Caco-2 (cell line): ENCODE data around the gene GNG14. TPM values are rescaled to one million over a fixed set of nuclear protein-coding genes. Genes with fewer than 3 reads are reported as not detected.
A peak's percentile ranks its signal among the peaks of the same experiment; 100 is the strongest.

ENCODE experiments used
- BruUV-seq: library from RNA; stranded (reverse); fragments of 400-500 nt; replicated peaks from 2 replicates; lab custom pipeline; 2021; lab: Mats Ljungman, UMichigan
- CTCF ChIA-PET: fragments of 300-600 bp; sonication (Branson Sonifier 250); formaldehyde crosslinking; loops from one replicate; lab custom pipeline; 2022; ENCODE audit warnings: antibody characterized with exemption; lab: Charles Lee
- POLR2A ChIA-PET: fragments of 300-600 bp; sonication (Branson Sonifier 250); formaldehyde crosslinking; loops from one replicate; lab custom pipeline; 2022; ENCODE audit warnings: antibody characterized with exemption; lab: Charles Lee
- DNase-seq, 2 experiments: peaks; one replicate each; pipeline versions ENCODE4 v3.0.0 to v3.0.0-alpha.2; 2020 to 2022
- H3K27me3 ChIP-seq: replicated peaks from 2 replicates; pipeline ENCODE4 v1.6.0; 2011; ENCODE audit warnings: low read length; ENCODE audit not compliant: control insufficient read depth, insufficient read depth
- H3K36me3 ChIP-seq: 2 replicates; pipeline ENCODE4 v1.5.1; 2011; ENCODE audit warnings: low read length; ENCODE audit not compliant: control insufficient read depth, insufficient read depth
- H3K4me1 ChIP-seq: fragments of 250-450 bp; sonication (Bioruptor Pico); 2 replicates; pipeline ENCODE4 v1.5.1; 2020; ENCODE audit warnings: mild to moderate bottlenecking
- H3K4me3 ChIP-seq: 2 replicates; pipeline ENCODE4 v1.5.1; 2011; ENCODE audit warnings: low read depth, mild to moderate bottlenecking, control low read depth, low read length
- H3K9me3 ChIP-seq: fragments of 250-450 bp; sonication (Bioruptor Pico); 2 replicates; pipeline ENCODE4 v1.5.1; 2020; ENCODE audit warnings: mild to moderate bottlenecking, moderate library complexity
- H3K27ac Mint-ChIP-seq: one replicate; pipeline ENCODE4 v1.8.0; 2022; ENCODE audit warnings: mixed read lengths; ENCODE audit not compliant: unreplicated experiment
- H3K27me3 Mint-ChIP-seq: one replicate; pipeline ENCODE4 v1.8.0; 2022; ENCODE audit warnings: mixed read lengths; ENCODE audit not compliant: insufficient read depth, unreplicated experiment
- H3K36me3 Mint-ChIP-seq: one replicate; pipeline ENCODE4 v1.8.0; 2022; ENCODE audit warnings: mild to moderate bottlenecking, mixed read lengths; ENCODE audit not compliant: insufficient read depth, unreplicated experiment
- H3K4me1 Mint-ChIP-seq: one replicate; pipeline ENCODE4 v1.8.0; 2022; ENCODE audit warnings: low read depth, mixed read lengths; ENCODE audit not compliant: unreplicated experiment
- H3K4me3 Mint-ChIP-seq: one replicate; pipeline ENCODE4 v1.8.0; 2022; ENCODE audit warnings: mild to moderate bottlenecking, moderate library complexity, mixed read lengths; ENCODE audit not compliant: unreplicated experiment
- H3K9me3 Mint-ChIP-seq: one replicate; pipeline ENCODE4 v1.8.0; 2022; ENCODE audit warnings: mixed read lengths; ENCODE audit not compliant: unreplicated experiment
- CTCF ChIP-seq, 2 experiments: fragments of 200-600 bp in 1 of 2; IDR thresholded peaks; 1 replicate in 1 of 2; 2 replicates in 1 of 2; pipeline versions ENCODE4 v1.5.1 to v1.8.0; 2011 to 2022; ENCODE audit warnings: antibody characterized with exemption in 1 of 2, control low read depth in 1 of 2, inconsistent platforms in 1 of 2, low read depth in 1 of 2, low read length in 1 of 2, mild to moderate bottlenecking in 1 of 2, moderate library complexity in 1 of 2; ENCODE audit not compliant: insufficient read depth in 1 of 2, severe bottlenecking in 1 of 2, unreplicated experiment in 1 of 2
- intact Hi-C: fragments of 100-400 bp; cut with micrococcal nuclease; formaldehyde crosslinking; loops from one replicate; pipeline ENCODE4 v1.10.0; 2022; ENCODE audit not compliant: unreplicated experiment
- total RNA-seq: library from RNA; stranded (reverse); gene quantifications from 2 replicates; pipeline ENCODE4 v1.2.3, GENCODE V29; 2022

Gene GNG14
- total RNA-seq, 1 experiment from 2014 or later: not detected

DNA sequence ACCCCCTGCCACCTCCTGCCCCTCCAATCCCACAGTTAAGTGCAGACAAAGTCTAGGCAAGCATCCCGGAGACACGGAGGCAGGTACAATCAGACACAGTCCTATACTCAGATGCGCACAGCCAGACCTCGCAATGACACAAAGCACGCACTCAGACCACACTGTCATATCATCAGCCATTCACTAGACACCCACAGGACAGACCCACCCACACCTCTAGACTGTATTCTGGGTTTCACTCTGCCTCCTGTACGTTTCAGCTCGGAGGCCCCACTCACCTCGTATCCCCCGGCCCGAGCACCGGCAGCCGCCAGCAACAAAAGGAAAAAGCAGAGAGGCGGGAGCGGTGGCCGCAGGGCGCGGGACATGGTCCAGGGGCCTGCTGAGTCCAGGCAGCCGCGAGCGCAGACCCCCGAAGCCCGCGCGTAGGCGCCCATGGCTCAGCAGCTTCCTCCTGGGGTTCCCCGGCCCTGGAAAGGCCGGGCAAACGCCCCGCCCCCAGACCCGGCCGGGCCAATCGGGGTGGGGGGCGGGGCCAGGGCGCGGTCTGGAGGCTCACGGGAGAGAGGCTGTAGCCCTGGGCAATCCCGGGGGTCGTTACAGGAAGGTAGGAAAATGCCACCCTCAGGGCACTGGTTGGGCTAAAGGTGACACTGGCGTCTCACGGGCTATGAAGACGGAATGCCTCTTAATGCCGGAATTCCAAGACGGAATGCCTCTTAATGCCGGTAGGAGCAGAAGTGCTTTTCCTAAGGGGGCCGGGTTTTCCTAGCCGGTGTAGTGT, 21.3 kb upstream of the GNG14 start, which contains the start of the genes MAN2B1 and WDR83:
Gene MAN2B1, minus strand, starts transcription at position 478 of the 784 bp plus-strand sequence. Its CDS starts 41 bp downstream, at position 437.
Gene WDR83, plus strand, starts transcription at position 543 of the 784 bp plus-strand sequence. CDS start 2,984 bp downstream, outside the sequence.
- intact Hi-C loops: loop anchor here (1.0 kb wide), 1 partner anchor 56 kb away; the partner anchor contains the start of genes ZNF490 and ZNF791
- peak; percentile 66 to 80 for DNase-seq
- H3K36me3 Mint-ChIP-seq: peaks cover 38% of the 10 kb centered on the region
- H3K9me3 Mint-ChIP-seq: no peaks in the 10 kb centered on the region
- H3K36me3 ChIP-seq: no peaks in the 10 kb centered on the region; the same call in none of the 2 replicates
- H3K4me3 Mint-ChIP-seq: peak within 1 kb of the TSS; percentile 93
- CTCF ChIA-PET: interaction anchor here (0.6 to 1.2 kb wide), 6 partner anchors 23 to 1540 kb away, joined by 3 to 5 read pairs (median 3); partner anchors contain the start of gene ZNF700
- no peaks in the 10 kb centered on the region for H3K27me3 Mint-ChIP-seq
- H3K4me3 ChIP-seq: peak within 1 kb of the TSS; percentile 79
- TF ChIP-seq CTCF (IDR thresholded peaks at IDR 0.05; ENCODE audit: insufficient read depth in 1 of 2, low read depth in 1 of 2, low read length in 1 of 2, severe bottlenecking in 1 of 2, unreplicated experiment in 1 of 2): no peak
- peak within 1 kb of the TSS; percentile 94 for H3K27ac Mint-ChIP-seq
- H3K4me1 Mint-ChIP-seq: peaks cover 8% of the 10 kb centered on the region
- no peaks in the 10 kb centered on the region for H3K27me3 ChIP-seq
- POLR2A ChIA-PET: interaction anchor here (0.7 kb wide), 1 partner anchor 226 kb away, joined by 3 read pairs; the partner anchor contains the start of gene ZNF443
- H3K4me1 ChIP-seq: peaks cover 12% of the 10 kb centered on the region
- no peaks in the 10 kb centered on the region for H3K9me3 ChIP-seq
- BruUV-seq: no TSS peak

GRCh38 chr19:12667731-12668302, 20.0 kb upstream of the GNG14 start:
- DNase-seq: no peak
- POLR2A ChIA-PET: no interaction called here
- Histone ChIP-seq H3K4me1 (peaks cover 12% of the 10 kb centered on the region), H3K27me3 (no peaks in the 10 kb centered on the region), H3K9me3 (no peaks in the 10 kb centered on the region), H3K4me3 (peak overlapping the region; percentile 0), H3K36me3 (peaks cover 2% of the 10 kb centered on the region)
- Mint-ChIP-seq H3K4me3 (peak overlapping the region; percentile 93), H3K27me3 (no peaks in the 10 kb centered on the region), H3K9me3 (no peaks in the 10 kb centered on the region), H3K4me1 (peaks cover 8% of the 10 kb centered on the region), H3K36me3 (peaks cover 51% of the 10 kb centered on the region), H3K27ac (peak overlapping the region; percentile 94)
- CTCF ChIA-PET: interaction anchor here (0.5 kb wide), 1 partner anchor 490 kb away, joined by 3 read pairs; no protein-coding TSS in a partner anchor
- TF ChIP-seq CTCF (IDR thresholded peaks at IDR 0.05; ENCODE audit: insufficient read depth in 1 of 2, low read depth in 1 of 2, low read length in 1 of 2, severe bottlenecking in 1 of 2, unreplicated experiment in 1 of 2): no peak
- BruUV-seq: no TSS peak
- intact Hi-C loops: no loop called here

DNA sequence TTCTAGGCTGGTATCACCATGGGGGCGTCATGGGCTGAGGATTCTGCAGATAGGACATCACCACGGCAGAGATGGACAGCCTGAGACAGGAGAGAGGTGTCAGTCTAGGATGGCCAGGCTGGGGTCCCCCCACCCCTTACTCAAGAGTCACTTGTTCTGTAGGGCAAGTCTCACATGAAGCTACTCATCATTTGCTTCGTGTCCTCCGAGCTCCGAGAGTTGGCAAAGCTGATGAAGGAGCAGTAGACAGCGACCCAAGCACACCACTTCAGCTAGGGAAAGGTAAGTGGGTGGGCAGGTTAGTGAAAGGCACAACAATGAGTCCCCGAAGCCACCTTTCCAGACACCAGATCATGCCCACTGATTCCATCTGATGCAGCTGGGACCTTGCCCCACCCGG, 19.5 kb upstream of the GNG14 start:
- CTCF ChIA-PET: interaction anchor here (0.5 kb wide), 1 partner anchor 490 kb away, joined by 3 read pairs; no protein-coding TSS in a partner anchor
- Histone ChIP-seq H3K27me3 (no peaks in the 10 kb centered on the region), H3K4me1 (peaks cover 12% of the 10 kb centered on the region), H3K4me3 (peak overlapping the region; percentile 84), H3K9me3 (no peaks in the 10 kb centered on the region), H3K36me3 (peaks cover 2% of the 10 kb centered on the region)
- H3K36me3 Mint-ChIP-seq: peaks cover 55% of the 10 kb centered on the region
- H3K4me1 Mint-ChIP-seq: peaks cover 8% of the 10 kb centered on the region
- BruUV-seq: no TSS peak
- no peak for DNase-seq
- no peak for TF ChIP-seq CTCF (IDR thresholded peaks at IDR 0.05; ENCODE audit: insufficient read depth in 1 of 2, low read depth in 1 of 2, low read length in 1 of 2, severe bottlenecking in 1 of 2, unreplicated experiment in 1 of 2)
- H3K27ac Mint-ChIP-seq: peak overlapping the region; percentile 94
- no peaks in the 10 kb centered on the region for H3K9me3 Mint-ChIP-seq
- peak overlapping the region; percentile 85 for H3K4me3 Mint-ChIP-seq
- intact Hi-C loops: no loop called here
- POLR2A ChIA-PET: interaction anchor here (1.3 kb wide), 1 partner anchor 57 kb away, joined by 3 read pairs; no protein-coding TSS in a partner anchor
- H3K27me3 Mint-ChIP-seq: no peaks in the 10 kb centered on the region
